RWPE2 (cell line): ENCODE data around the gene SS18L1.
"Not testable (repeated sequence)": the region's sequence is repeated elsewhere in the genome, so short reads cannot be mapped to it uniquely, and the experiment has no call there.

ENCODE experiments used
- ATAC-seq: fragments of 200-7000 bp; cut with Tn5 transposase; 3 replicates; pipeline ENCODE4 v1.9.1; 2021; ENCODE audit warnings: low read depth
- DNase-seq: peaks from one replicate; pipeline ENCODE4 v3.0.0-alpha.2; 2020; ENCODE audit warnings: low spot score
- H3K27ac ChIP-seq: fragments of 450-650 bp; 2 replicates; pipeline ENCODE4 v1.5.1; 2017; ENCODE audit warnings: mild to moderate bottlenecking; ENCODE audit not compliant: poor library complexity, severe bottlenecking
- H3K27me3 ChIP-seq: fragments of 250-450 bp; sonication (Bioruptor Pico); 2 replicates; pipeline ENCODE4 v1.5.1; 2021; ENCODE audit warnings: mild to moderate bottlenecking, moderate library complexity; ENCODE audit not compliant: insufficient read depth, poor library complexity, severe bottlenecking
- H3K36me3 ChIP-seq: fragments of 250-450 bp; sonication (Bioruptor Pico); 2 replicates; pipeline ENCODE4 v1.5.1; 2020; ENCODE audit warnings: low read depth, mild to moderate bottlenecking, moderate library complexity
- H3K4me1 ChIP-seq: fragments of 250-450 bp; sonication (Bioruptor Pico); 2 replicates; pipeline ENCODE4 v1.5.1; 2021; ENCODE audit warnings: mild to moderate bottlenecking, moderate library complexity; ENCODE audit not compliant: insufficient read depth, poor library complexity, severe bottlenecking
- H3K4me3 ChIP-seq: fragments of 250-450 bp; sonication (Bioruptor Pico); 2 replicates; pipeline ENCODE4 v1.5.1; 2021; ENCODE audit warnings: mild to moderate bottlenecking, moderate library complexity; ENCODE audit not compliant: severe bottlenecking
- H3K9me3 ChIP-seq: fragments of 250-450 bp; sonication (Bioruptor Pico); 2 replicates; pipeline ENCODE4 v1.5.1; 2021; ENCODE audit warnings: mild to moderate bottlenecking, moderate library complexity; ENCODE audit not compliant: severe bottlenecking
- CTCF ChIP-seq: fragments of 450-650 bp; IDR thresholded peaks from one replicate; pipeline ENCODE4 v1.5.1; 2017; ENCODE audit warnings: mild to moderate bottlenecking, moderate library complexity; ENCODE audit not compliant: poor library complexity, severe bottlenecking

Gene SS18L1

GRCh38 chr20:62112368-62112767 lies 31.2 kb upstream of the SS18L1 start:
- H3K9me3 ChIP-seq: peaks cover 48% of the 10 kb centered on the region
- no peaks in the 10 kb centered on the region for H3K36me3 ChIP-seq
- H3K27ac ChIP-seq: no peak overlapping the region
- no peak for DNase-seq
- no peaks in the 10 kb centered on the region for H3K4me1 ChIP-seq
- H3K27me3 ChIP-seq: peaks cover 11% of the 10 kb centered on the region
- H3K4me3 ChIP-seq: no peak overlapping the region
- TF ChIP-seq CTCF: no peak
- no peak for ATAC-seq

- DNase-seq: no peak
Measured at GRCh38 chr20:62114894-62115293, 28.7 kb upstream of the SS18L1 start.

DNA sequence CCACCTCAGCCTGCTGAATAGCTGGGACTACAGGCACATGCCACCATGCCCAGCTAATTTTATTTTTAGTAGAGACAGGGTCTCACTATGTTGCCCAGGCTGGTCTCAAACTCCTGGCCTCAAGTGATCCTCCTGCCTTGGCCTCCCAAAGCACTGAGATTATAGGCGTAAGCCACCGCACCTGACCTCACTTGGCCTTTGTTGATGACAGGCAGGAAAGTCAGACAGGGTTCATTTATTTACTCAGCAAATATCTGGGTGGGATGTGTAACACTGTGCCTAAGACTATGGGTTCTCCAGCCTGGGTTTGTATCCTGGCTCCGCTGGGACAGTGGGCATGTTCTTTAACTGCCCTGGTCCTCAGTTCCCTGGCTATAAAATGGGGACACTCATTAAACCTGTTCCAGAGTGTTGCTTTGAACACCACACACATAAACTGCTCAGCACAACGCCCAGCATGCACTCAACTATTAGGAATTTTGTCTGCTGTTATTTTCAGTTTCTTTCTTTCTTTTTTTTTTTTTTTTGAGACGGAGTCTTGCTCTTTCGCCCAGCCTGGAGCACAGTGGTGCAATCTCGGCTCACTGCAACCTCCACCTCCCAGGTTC lies 27.7 kb upstream of the SS18L1 start:
- H3K4me3 ChIP-seq, H3K4me1 ChIP-seq, ATAC-seq, DNase-seq, H3K36me3 ChIP-seq, H3K27ac ChIP-seq: not testable (repeated sequence)
- Histone ChIP-seq H3K9me3 (peaks cover 19% of the 10 kb centered on the region), H3K27me3 (peaks cover 20% of the 10 kb centered on the region)

More at GRCh38 chr20:62114894-62115293, 28.7 kb upstream of the SS18L1 start:
- H3K4me3 ChIP-seq: no peak overlapping the region
- TF ChIP-seq CTCF: no peak
- no peaks in the 10 kb centered on the region for H3K4me1 ChIP-seq
- ATAC-seq: no peak
- H3K27ac ChIP-seq: no peak overlapping the region
- H3K36me3 ChIP-seq: no peaks in the 10 kb centered on the region
- H3K9me3 ChIP-seq: peaks cover 25% of the 10 kb centered on the region
- H3K27me3 ChIP-seq: peaks cover 20% of the 10 kb centered on the region

DNA sequence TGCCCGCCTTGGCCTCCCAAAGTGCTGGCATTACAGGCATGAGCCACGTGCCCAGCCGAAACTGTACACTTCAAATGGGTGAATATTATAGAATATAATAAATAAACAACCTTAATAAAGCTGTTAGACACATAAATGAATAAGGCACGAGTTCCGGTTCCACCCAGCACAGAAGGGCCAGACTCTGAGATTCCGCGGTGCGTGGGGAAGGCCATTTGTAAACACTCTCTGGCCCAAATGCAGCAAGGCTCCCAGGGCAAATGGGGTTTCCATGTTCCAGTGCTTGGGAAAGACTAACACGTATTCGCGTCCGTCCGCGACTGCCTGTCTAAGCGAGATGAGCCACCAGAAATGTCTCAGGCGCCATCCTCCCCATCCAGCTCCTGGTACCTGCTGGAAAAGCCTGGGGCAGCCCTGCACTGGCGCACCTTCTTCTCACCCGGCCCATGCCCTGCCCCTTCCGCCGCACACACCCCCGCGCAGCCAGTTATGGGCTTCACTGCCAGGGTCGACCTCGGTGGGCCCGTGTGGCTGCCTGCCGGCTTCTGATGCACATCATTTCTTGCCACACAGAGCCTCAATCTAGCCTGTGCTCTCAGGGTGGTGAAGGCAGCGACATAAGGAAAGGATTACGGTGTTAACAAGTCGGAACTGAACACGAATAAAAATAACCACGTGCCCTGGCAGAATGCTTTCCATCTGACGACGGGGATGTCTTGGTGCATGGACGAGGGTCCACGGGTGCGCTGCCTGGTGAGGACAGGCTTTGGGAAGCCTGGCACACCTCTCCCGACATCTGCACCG lies 26.8 kb upstream of the SS18L1 start:
- ATAC-seq (no peak), DNase-seq (peak; percentile 81)
- no peak for TF ChIP-seq CTCF
- no peaks in the 10 kb centered on the region for H3K4me1 ChIP-seq
- no peak overlapping the region for H3K4me3 ChIP-seq
- no peaks in the 10 kb centered on the region for H3K36me3 ChIP-seq
- peaks cover 11% of the 10 kb centered on the region for H3K9me3 ChIP-seq
- H3K27me3 ChIP-seq: peaks cover 20% of the 10 kb centered on the region
- H3K27ac ChIP-seq: no peak overlapping the region

DNA sequence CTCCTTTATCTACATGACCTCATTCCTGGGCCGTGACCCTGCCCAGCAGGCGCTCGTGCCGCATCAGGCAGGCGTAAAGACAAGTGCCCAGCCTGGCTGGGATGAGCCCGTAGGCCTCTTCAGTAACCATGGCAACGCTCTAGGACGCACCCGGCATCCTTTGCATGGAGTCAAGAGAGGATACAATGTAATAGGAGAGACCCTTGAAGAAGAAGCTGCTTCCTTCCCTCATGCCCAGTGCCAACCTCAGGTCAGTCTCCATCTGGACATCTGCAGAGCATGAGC lies 26.3 kb upstream of the SS18L1 start:
- Histone ChIP-seq H3K27me3 (peaks cover 20% of the 10 kb centered on the region), H3K9me3 (peaks cover 9% of the 10 kb centered on the region), H3K4me1 (no peaks in the 10 kb centered on the region), H3K36me3 (no peaks in the 10 kb centered on the region), H3K27ac (no peak overlapping the region), H3K4me3 (no peak overlapping the region)
- no peak for ATAC-seq
- TF ChIP-seq CTCF: no peak
- no peak for DNase-seq
